ENCODE measurements around the gene DHX29. TPM values are rescaled to one million over a fixed set of nuclear protein-coding genes. Genes with fewer than 3 reads are reported as not detected.

Gene DHX29
- total RNA-seq, 3 donors from 2014 or later = 28.3 to 40.1 (median 31.1) TPM

DNA sequence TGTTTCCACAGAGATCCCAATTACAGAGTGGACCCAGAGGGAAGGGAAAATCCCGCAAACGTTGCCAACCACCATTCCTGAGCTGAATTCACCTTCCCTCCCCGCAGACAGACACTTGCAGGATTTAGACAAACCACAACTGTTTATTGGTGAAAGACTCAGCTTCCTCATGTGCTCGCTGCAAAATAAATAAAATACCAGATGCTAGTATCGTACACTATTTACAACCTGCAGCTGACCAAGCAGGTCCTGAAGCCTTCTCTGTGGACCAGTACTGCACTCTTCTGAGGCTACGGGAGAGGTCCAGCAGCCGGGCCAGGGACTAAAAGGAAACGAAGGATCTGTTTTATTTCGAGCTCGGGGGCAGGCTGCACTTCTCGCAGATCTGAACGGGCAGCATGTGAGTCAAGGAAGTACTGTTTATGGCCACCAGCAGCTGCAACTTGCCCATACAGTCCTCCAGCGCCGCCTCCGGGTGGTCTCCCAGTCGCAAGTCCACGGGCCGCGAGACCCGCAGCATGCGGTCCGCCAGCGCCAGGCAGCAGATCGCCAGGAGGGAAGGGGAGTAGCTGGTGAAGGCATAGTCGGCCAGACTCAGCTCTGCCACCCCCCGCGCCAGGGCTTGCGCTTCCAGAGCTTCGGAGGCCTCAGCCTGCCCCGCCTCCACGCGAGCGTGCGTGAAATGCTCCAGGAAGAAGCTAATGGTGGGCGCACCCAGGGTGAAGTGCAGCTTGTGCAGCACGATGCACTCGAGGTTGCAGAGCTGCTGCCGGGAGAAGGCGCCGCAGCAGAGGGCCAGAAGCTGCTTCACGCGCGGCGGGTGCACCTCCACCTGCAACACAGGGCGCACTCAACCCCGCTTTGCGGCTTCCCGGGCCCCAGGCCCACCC lies 76.2 kb downstream of the DHX29 start:
- no peak for TF ChIP-seq POLR2A (IDR thresholded peaks at IDR 0.05)
- TF ChIP-seq, protein P1, sequence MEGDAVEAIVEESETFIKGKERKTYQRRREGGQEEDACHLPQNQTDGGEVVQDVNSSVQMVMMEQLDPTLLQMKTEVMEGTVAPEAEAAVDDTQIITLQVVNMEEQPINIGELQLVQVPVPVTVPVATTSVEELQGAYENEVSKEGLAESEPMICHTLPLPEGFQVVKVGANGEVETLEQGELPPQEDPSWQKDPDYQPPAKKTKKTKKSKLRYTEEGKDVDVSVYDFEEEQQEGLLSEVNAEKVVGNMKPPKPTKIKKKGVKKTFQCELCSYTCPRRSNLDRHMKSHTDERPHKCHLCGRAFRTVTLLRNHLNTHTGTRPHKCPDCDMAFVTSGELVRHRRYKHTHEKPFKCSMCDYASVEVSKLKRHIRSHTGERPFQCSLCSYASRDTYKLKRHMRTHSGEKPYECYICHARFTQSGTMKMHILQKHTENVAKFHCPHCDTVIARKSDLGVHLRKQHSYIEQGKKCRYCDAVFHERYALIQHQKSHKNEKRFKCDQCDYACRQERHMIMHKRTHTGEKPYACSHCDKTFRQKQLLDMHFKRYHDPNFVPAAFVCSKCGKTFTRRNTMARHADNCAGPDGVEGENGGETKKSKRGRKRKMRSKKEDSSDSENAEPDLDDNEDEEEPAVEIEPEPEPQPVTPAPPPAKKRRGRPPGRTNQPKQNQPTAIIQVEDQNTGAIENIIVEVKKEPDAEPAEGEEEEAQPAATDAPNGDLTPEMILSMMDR (IDR thresholded peaks at IDR 0.05) = no peak
- no peak for TF ChIP-seq POLR2AphosphoS5 (IDR thresholded peaks at IDR 0.05)
- DNase-seq (ENCODE audit: low spot score in 2 of 2) = no peak
- Histone ChIP-seq H3K36me3 (no peaks in the 10 kb centered on the region), H3K27me3 (peaks cover 2 to 42% of the 10 kb centered on the region in 2 donors), H3K9me3 (no peaks in the 10 kb centered on the region), H3K4me1 (no peaks in the 10 kb centered on the region), H3K27ac (no peak overlapping the region), H3K4me3 (peak overlapping the region in 2 of 3 donors; percentile 73 to 83)
- intact Hi-C loops (cut with DNase I; ENCODE audit: low total_unique reads) = no loop called here

DNA sequence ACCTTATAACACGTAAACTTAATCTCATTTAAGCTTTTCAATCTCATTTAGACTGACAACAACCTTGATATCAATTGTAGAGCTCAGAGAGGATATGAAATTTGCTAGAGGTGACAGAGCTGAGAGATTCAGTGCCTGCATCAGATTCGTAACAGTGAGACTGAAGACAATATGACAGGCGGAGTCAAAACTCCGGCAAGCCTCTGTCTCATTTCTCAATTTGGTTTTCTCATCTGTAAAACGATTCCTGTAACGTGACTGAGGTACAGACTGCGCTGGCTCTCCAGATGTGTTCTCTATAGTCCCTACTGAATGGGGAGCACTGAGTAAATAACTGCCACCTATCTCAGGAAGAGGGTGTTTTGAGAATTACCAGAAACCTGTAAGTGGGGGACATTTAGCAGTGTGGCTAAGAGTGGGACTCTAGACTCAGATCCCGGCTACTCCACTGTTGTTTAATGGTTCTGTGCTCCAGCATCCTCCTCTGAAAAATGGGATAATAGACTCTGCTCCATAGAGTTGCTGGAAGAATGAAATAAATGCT lies 77.3 kb downstream of the DHX29 start:
- Histone ChIP-seq H3K36me3 (no peaks in the 10 kb centered on the region), H3K4me1 (no peaks in the 10 kb centered on the region), H3K27ac (no peak overlapping the region), H3K4me3 (no peak overlapping the region), H3K27me3 (peaks cover 2 to 51% of the 10 kb centered on the region in 2 donors), H3K9me3 (no peaks in the 10 kb centered on the region)
- no peak for DNase-seq (ENCODE audit: low spot score in 2 of 2)
- no peak for TF ChIP-seq POLR2AphosphoS5 (IDR thresholded peaks at IDR 0.05)
- TF ChIP-seq, protein P1 (IDR thresholded peaks at IDR 0.05) = no peak
- TF ChIP-seq POLR2A (IDR thresholded peaks at IDR 0.05) = no peak
- intact Hi-C loops (cut with DNase I; ENCODE audit: low total_unique reads) = no loop called here

DNA sequence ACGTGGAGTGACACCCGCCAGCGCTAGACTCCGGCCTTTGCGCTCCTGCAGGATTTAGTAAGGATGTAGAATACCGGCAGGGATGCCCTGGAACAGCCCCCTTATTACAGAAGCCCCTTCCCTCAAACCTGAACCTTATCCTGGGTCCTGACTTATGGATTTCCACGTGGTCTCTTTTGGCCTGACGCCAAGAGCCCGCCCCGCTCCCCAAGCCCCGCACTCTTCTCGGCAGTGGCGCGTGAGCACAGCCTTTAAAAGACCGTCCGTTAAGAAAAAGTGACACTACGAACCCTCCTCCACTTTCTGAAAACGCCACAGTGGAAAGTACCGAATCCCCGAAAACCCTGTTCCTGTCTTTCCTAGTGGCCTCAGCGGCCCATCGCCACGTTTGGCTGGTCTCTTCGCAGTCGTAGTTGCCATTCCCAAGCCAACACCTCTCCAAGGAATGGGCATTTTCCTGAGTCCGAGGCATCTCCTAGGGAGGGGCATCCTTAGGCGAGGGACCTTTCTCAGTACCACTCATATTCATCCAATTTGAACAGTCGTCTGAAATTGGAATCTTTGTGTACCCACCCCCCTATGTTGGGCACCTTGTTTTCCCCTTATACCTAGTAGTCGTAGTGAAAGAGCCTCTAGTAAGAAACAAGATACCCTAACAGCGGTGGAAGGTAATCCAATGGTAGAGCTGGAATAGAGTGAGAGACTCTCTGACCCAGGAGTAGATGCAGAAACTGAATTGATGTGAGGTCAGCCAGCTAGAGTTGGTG lies 79.6 kb downstream of the DHX29 start:
- no peak for DNase-seq (ENCODE audit: low spot score in 2 of 2)
- peak overlapping the region; percentile 28 to 64 (median 58) for H3K4me3 ChIP-seq
- H3K4me1 ChIP-seq = no peaks in the 10 kb centered on the region
- no peaks in the 10 kb centered on the region for H3K9me3 ChIP-seq
- H3K27ac ChIP-seq = no peak overlapping the region
- peaks cover 2 to 73% of the 10 kb centered on the region in 2 donors for H3K27me3 ChIP-seq
- intact Hi-C loops (cut with DNase I; ENCODE audit: low total_unique reads) = no loop called here
- TF ChIP-seq, protein P1 (IDR thresholded peaks at IDR 0.05) = no peak
- no peak for TF ChIP-seq POLR2A (IDR thresholded peaks at IDR 0.05)
- no peak for TF ChIP-seq POLR2AphosphoS5 (IDR thresholded peaks at IDR 0.05)
- no peaks in the 10 kb centered on the region for H3K36me3 ChIP-seq

DNA sequence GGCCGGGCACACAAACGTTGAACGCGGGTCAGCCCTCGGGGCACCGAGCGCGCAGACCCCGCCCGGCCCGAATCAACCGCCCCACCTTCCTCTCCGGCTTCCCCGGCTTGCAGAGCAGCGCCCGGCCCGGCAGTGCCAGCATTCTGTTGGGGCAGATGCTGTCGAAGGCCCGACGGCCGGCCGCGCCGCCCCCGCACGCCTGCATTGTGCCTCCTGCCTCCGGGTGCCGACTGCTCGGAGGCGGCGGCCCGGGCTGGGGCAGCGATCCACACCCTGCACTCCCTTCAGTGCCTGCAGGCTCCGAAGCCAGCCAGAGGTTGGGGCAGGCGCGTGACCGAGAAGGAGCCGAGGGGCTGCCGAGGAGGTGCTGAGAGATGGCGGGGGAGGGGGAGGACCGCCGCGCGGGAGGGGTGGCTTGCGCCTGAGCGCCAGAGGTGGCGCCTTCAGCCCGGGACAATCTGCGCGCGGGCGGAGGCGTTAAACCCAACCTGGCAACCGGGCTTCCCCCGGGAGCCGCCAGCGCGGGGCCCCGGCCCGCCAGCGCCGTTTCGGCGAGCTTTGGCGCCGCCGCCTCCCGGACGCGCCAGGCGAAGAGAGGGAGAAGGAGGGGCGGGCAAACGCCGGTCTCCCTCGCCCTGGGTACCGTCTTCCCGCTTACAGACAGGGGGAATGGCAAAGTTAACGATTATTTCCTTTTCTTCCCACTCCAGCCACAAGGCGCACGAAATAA lies 80.4 kb downstream of the DHX29 start, which contains the start of gene MCIDAS:
TSS of gene MCIDAS (minus strand) at position 382 of the 730 bp plus-strand sequence. CDS start at position 205, 177 bp downstream.
- TF ChIP-seq, protein P1 (IDR thresholded peaks at IDR 0.05) = no peak
- TF ChIP-seq POLR2AphosphoS5 (IDR thresholded peaks at IDR 0.05) (no peak), POLR2A (IDR thresholded peaks at IDR 0.05) (no peak)
- H3K9me3 ChIP-seq = no peaks in the 10 kb centered on the region
- H3K4me3 ChIP-seq = peak within 1 kb of the TSS; percentile 28 to 64 (median 58)
- H3K27me3 ChIP-seq = peaks cover 2 to 80% of the 10 kb centered on the region in 2 donors
- no peak for DNase-seq (ENCODE audit: low spot score in 2 of 2)
- intact Hi-C loops (cut with DNase I; ENCODE audit: low total_unique reads) = no loop called here
- H3K4me1 ChIP-seq = no peaks in the 10 kb centered on the region
- no peak within 1 kb of the TSS for H3K27ac ChIP-seq
- H3K36me3 ChIP-seq = no peaks in the 10 kb centered on the region
